LNCAP (cell line): Measurements from ENCODE around the gene SPON1.
A peak's percentile ranks its signal among the peaks of the same experiment; 100 is the strongest.

Experiments used
- TF ChIP-seq, protein P1 (sequence below): fragments of 450-650 bp; IDR thresholded peaks from 2 replicates; pipeline ENCODE4 v1.5.1; 2017; ENCODE audit warnings: mild to moderate bottlenecking

Gene SPON1

DNA sequence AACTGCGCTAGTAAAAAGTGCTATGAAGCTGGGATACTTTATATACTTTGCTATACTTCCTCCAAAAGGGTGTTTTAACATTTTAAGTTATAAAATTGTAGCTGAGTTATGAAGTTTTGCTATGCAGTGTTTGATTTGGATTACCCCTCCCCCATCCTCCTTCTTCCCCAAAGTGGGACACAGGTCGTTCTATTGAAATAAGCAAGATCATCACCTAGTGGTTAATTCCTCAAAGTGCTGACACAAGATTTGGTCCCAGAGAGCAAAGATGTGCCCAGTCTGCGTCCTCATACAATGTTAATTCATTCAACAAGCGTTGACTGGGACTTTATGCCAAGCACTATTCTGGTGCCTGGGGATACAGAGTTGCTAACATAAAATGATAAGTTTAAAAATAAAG lies 78.5 kb downstream of the SPON1 start:
- TF ChIP-seq, protein P1, sequence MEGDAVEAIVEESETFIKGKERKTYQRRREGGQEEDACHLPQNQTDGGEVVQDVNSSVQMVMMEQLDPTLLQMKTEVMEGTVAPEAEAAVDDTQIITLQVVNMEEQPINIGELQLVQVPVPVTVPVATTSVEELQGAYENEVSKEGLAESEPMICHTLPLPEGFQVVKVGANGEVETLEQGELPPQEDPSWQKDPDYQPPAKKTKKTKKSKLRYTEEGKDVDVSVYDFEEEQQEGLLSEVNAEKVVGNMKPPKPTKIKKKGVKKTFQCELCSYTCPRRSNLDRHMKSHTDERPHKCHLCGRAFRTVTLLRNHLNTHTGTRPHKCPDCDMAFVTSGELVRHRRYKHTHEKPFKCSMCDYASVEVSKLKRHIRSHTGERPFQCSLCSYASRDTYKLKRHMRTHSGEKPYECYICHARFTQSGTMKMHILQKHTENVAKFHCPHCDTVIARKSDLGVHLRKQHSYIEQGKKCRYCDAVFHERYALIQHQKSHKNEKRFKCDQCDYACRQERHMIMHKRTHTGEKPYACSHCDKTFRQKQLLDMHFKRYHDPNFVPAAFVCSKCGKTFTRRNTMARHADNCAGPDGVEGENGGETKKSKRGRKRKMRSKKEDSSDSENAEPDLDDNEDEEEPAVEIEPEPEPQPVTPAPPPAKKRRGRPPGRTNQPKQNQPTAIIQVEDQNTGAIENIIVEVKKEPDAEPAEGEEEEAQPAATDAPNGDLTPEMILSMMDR, result peak; percentile 69

DNA sequence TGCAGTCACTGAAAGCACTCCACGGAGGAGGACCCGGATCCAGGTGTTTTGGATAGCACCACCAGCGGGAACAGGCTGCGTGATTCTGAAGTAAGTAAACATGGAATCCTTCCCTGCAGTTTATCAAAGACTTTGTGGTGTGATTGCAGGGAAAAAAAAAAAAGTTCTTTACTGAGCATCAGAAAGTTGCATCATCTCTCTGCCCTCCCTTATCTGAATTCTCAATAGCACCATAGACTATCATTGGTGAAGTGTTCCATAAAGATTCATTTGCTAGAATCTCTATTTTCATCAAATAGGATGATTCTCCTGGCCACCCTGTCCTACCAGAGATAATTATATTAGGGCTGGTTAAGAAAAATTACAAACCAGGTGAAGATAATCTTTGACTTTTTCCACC lies 79.0 kb downstream of the SPON1 start:
- TF ChIP-seq, protein P1, result no peak

DNA sequence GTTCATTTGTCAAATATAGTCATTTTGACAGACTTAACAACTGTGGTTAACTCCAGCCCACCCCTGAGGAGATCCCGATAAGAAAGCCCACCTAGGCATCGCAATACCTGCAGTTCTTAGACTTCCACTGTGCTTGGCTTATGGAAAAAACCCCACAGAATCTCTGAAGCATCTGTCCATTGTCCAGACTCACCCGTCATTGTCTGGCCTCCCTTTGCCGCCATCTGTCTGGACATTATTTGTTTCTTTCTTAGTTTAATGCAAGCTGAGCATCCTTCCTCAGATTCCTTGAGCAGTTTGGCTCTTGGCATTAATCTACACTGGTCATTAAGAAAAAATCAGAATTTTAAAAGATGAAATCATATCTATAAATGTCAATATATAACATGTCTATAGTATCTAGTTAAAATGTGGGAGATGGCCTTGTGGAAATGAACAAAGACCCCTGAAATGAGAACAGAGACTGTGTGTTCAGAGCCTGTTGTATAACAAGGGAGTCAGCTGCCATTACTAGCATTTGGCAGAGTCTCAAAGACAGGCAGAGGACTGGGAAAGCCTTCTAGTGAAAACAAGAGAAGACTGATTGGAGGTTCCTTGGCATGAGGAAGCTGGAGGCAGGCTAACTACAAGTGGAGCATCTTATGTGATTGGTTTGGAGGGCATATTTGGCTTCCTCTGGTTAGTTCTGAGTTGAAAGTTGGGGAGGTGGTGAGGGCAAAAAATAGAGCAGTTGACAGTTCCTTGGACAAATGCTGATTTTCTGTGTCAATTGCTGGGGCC lies 80.4 kb downstream of the SPON1 start:
- TF ChIP-seq, protein P1, result no peak

DNA sequence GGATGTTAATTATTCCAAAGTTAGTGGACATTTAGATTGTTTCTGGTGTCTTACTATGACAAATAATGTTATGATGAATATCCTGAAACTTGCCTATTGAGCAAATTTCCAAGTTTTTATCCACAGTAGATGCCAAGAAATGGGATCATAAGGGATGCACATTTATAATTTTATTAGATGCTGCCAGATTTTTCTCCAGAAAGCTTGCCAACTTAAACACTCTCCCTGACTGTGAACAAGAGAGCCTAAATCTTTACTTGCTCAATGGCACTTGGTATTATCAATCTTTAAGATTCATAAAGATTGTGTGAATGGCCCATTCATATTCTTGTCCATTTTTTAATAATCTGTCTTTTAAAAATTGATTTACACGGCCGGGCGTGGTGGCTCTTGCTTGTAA lies 82.4 kb downstream of the SPON1 start:
- TF ChIP-seq, protein P1, result no peak

DNA sequence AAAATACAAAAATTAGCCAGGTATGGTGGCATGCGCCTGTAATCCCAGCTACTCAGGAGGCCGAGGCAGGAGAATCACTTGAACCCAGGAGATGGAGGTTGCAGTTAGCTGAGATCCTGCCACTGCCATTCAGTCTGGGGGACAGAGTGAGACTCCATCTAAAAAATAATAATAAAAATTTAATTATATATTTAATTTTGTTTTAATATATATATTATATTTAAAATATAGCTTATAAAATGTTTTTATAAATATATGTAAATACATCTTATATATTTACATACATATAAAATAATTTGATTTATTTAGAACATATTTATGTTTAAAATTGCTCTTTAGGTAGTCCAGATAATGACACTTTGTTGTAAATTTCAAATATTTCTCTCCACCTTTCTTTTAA lies 82.9 kb downstream of the SPON1 start:
- TF ChIP-seq, protein P1, result no peak

DNA sequence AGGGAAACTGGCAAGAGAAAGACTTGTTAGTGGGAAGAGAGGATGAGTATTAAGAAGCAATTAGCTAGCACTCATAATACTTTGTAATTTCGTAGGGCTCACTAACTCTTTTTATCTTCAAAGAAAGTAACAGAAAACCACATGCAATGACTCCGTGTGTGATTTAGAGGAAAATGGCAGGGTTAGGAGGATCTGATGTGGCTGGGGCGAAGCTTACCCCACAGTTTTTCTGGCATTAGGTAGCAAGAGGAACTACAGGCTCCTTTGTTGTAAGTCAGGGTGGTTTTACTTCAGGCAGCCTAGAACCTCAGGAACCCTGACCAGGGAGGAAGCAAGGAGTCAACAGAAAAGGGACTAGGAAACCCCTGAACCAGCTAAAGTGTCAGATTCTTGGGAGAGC lies 89.7 kb downstream of the SPON1 start:
- TF ChIP-seq, protein P1, result no peak

DNA sequence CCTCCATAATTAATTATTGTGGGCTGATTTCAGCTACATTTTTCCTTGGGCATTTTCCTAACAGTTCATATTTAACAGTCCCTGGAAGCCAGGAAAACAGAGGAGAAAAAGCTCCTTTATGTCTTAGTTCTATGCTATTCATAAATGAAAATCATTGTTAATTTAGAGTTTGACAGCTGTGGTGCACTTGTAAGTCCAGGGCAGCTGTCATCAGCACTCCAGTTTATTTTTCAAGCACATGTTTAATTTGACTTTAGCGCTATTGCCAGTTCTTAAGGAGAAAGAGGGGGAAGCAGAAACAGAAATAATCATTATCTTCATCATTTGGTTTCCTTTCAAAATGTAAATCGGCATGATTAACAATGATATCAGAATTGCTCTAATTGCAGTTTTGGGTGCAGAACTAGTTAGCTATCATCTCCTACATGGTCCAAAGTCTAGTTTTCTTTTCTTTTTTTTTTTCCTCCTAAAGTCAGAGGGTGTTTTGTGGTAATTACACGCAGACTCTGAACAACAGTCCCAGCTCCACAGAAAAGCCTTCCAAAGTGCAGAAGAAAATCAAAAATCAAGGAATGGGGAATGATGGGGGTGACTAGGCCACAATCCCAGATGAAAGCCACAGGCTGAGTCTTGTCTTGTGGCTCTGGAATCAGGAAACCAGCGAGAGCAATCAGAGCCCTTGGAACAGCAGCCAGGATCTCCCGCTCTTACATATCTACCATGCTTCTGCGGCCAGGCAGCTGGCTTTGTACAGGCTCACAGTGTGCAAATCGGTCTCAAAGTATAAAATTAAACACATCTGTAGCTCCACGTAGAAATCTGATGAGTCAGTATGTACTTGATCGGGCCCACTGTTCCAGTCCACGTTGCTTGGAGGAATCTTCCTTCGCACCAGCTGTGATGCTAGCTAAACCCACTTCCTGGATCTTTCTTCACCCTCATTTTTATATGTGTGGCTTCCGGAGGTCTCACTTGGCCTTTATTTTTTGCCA lies 91.9 kb downstream of the SPON1 start:
- TF ChIP-seq, protein P1, result no peak
